AG04449 (cell line): ENCODE results near the gene IFIT3.

Experiments used
- CTCF ChIA-PET: fragments of 350-600 bp; formaldehyde crosslinking; extraction: SDS; loops from one replicate; lab custom pipeline; 2021; ENCODE audit warnings: antibody characterized with exemption; lab: Yijun Ruan, JAX
- POLR2A ChIA-PET: fragments of 400-600, 350-600 bp; formaldehyde crosslinking; extraction: SDS; loops from one replicate; lab custom pipeline; 2020; ENCODE audit warnings: antibody characterized with exemption, inconsistent platforms; lab: Yijun Ruan, JAX
- DNase-seq: peaks from one replicate; pipeline ENCODE4 v3.0.0-alpha.2; 2010; ENCODE audit warnings: low read depth, low spot score
- H3K4me3 ChIP-seq: 2 replicates; pipeline ENCODE4 v1.5.1; 2011; ENCODE audit warnings: low read depth, mild to moderate bottlenecking, control low read depth, low read length
- TF ChIP-seq, protein P1 (sequence below): IDR thresholded peaks from one replicate; pipeline ENCODE4 v1.5.1; 2011; ENCODE audit warnings: mild to moderate bottlenecking, moderate library complexity, low read length, control low read depth, inconsistent platforms; ENCODE audit not compliant: insufficient read depth; ENCODE audit errors: missing control alignments

Gene IFIT3

GRCh38 chr10:89371079-89371478, 43.3 kb downstream of the IFIT3 start:
- TF ChIP-seq, protein P1, sequence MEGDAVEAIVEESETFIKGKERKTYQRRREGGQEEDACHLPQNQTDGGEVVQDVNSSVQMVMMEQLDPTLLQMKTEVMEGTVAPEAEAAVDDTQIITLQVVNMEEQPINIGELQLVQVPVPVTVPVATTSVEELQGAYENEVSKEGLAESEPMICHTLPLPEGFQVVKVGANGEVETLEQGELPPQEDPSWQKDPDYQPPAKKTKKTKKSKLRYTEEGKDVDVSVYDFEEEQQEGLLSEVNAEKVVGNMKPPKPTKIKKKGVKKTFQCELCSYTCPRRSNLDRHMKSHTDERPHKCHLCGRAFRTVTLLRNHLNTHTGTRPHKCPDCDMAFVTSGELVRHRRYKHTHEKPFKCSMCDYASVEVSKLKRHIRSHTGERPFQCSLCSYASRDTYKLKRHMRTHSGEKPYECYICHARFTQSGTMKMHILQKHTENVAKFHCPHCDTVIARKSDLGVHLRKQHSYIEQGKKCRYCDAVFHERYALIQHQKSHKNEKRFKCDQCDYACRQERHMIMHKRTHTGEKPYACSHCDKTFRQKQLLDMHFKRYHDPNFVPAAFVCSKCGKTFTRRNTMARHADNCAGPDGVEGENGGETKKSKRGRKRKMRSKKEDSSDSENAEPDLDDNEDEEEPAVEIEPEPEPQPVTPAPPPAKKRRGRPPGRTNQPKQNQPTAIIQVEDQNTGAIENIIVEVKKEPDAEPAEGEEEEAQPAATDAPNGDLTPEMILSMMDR, result no peak
- H3K4me3 ChIP-seq, result no peak overlapping the region
- ChIA-PET CTCF (interaction anchor here (1.2 to 9.5 kb wide), 6 partner anchors 15 to 106 kb away, joined by 3 to 63 read pairs (median 18); partner anchors contain the start of genes IFIT1 and IFIT2), POLR2A (no interaction called here)
- no peak for DNase-seq

DNA sequence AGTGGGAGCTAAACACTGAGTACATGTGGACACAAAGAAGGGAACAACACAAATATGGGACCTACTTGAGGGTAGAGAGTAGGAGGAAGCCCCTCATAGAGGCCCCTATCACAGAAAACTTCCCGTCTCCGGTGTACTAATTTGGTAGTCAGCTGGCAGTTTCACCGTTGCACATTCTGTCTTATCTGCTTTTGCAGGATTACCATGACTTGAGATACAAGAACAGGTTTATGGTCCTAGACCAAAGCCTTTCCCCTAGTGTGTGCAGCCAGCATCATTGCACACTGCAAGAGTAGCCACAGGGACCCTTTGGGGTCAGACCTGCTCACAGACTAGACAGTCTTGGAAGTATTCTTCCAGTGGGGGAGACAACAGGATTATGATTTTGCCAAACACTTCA, 44.2 kb downstream of the IFIT3 start:
- POLR2A ChIA-PET, result no interaction called here

GRCh38 chr10:89373916-89374711, 46.3 kb downstream of the IFIT3 start:
- TF ChIP-seq, protein P1, result no peak
- CTCF ChIA-PET, result interaction anchor here (1.0 to 9.5 kb wide), 3 partner anchors 10 to 157 kb away, joined by 3 to 63 read pairs (median 3); no protein-coding TSS in a partner anchor
- POLR2A ChIA-PET, result no interaction called here
- H3K4me3 ChIP-seq, result no peak overlapping the region
- peak; percentile 86 for DNase-seq

More for the DNA sequence above, 44.2 kb downstream of the IFIT3 start:
- H3K4me3 ChIP-seq, result no peak overlapping the region
- TF ChIP-seq, protein P1, result no peak
- DNase-seq, result no peak
- CTCF ChIA-PET, result interaction anchor here (0.6 to 9.5 kb wide), 6 partner anchors 9 to 384 kb away, joined by 3 to 63 read pairs (median 3); partner anchors contain the start of gene IFIT1

DNA sequence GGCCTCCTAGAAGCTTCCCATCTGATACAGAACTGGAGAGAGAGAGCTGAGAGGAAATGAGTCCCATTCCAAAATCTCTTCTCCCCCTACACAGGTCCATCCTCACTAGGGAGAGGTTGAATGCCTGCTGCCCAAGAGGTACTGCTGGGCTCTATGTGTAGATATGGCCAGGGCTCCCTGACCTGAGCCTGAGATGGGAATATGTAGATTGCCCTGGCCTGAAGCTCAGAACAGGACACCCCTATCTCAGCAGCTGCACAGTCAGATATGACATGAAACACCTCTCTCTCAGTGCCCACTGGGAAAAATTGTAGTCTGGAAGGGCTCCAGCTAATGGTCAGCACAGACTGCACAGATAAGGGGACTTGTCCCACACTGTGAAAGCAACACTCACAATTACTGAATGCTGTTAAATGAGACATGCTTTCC, 46.9 kb downstream of the IFIT3 start:
- ChIA-PET POLR2A (no interaction called here), CTCF (interaction anchor here (0.5 to 9.5 kb wide), 3 partner anchors 9 to 345 kb away, joined by 3 to 63 read pairs (median 3); no protein-coding TSS in a partner anchor)
- TF ChIP-seq, protein P1, result no peak
- H3K4me3 ChIP-seq, result no peak overlapping the region
- DNase-seq, result no peak

DNA sequence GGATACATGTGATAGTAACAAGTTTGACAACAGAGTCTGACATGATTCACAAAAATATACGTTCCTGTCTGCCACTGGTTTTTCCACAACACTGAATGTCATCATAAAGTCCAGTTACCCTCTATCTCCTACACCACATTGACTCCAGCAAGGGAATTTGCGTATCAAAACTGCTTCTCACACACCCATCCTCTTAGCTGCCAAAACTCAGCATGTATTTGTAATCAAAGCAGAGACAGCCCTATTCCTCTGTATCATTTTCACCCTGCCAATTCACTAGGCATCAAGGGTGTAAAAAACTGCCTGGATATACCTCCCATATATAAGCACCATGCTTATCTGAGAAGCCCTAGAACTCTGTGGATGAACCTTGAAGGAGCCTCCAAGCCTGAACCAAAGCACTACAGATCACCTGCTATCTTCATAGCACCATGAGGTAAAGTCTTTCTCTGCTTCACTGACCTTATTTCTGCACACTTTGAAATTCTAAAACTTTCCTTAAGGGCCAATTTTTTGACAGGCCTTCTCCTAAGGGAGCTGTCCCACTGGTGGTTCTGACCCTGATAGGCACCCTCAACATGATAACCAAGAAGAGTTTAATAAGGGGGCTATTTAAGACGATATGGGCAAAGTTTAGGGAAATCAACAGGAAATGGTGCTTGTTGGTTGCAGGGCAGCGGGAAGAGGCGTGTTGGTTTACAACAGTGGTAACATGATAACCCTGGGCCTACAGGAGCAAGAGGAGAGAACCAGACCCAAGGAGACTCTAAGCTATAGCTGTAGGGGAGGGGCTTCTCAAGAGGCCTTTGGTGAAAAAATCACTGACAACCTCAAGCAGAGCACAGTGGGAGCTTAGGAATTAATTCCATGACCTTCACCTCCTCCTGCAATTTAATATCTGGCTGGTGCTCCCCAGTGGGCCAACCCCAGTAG, 50.2 kb downstream of the IFIT3 start, which contains the start of gene IFIT1B:
Gene IFIT1B, plus strand, starts transcription at position 352 of the 933 bp plus-strand sequence. Its CDS starts 80 bp downstream, at position 432.
- TF ChIP-seq, protein P1, result no peak
- ChIA-PET CTCF (interaction anchor here (1.1 to 3.9 kb wide), 3 partner anchors 9 to 11 kb away, joined by 3 to 22 read pairs (median 10); no protein-coding TSS in a partner anchor), POLR2A (no interaction called here)
- no peak for DNase-seq
- no peak within 1 kb of the TSS for H3K4me3 ChIP-seq
